GM21381 (cell line): ENCODE measurements around the gene CUL3.
"Not testable (repeated sequence)": the region's sequence is repeated elsewhere in the genome, so short reads cannot be mapped to it uniquely, and the experiment has no call there.

Experiments
- ATAC-seq: cut with Tn5 transposase; IDR thresholded peaks from one replicate; pipeline ENCODE4 v1.9.1; 2021; ENCODE audit warnings: mild to moderate bottlenecking, moderate library complexity; ENCODE audit not compliant: unreplicated experiment

CUL3 gene

GRCh38 chr2:224485081-224486014 lies 99.8 kb downstream of the CUL3 start:
- not testable (repeated sequence) for ATAC-seq

- no peak for ATAC-seq
These were observed 105.3 kb downstream of the CUL3 start for GRCh38 chr2:224479826-224480225.

GRCh38 chr2:224472827-224473226 lies 112.3 kb downstream of the CUL3 start:
- ATAC-seq = no peak

GRCh38 chr2:224472137-224472536 lies 113.0 kb downstream of the CUL3 start:
- ATAC-seq = no peak

GRCh38 chr2:224469374-224469964 lies 115.7 kb downstream of the CUL3 start:
- ATAC-seq = no peak

- no peak for ATAC-seq
These were observed 118.8 kb downstream of the CUL3 start for GRCh38 chr2:224466304-224466895.

GRCh38 chr2:224461391-224461790 lies 123.8 kb downstream of the CUL3 start:
- ATAC-seq = no peak

- ATAC-seq = no peak
These were observed 127.6 kb downstream of the CUL3 start for GRCh38 chr2:224457408-224458096.

- no peak for ATAC-seq
These were observed 131.3 kb downstream of the CUL3 start for GRCh38 chr2:224453892-224454291.

- no peak for ATAC-seq
These were observed 135.7 kb downstream of the CUL3 start for GRCh38 chr2:224449212-224450147.

- no peak for ATAC-seq
These were observed 136.9 kb downstream of the CUL3 start for GRCh38 chr2:224448236-224448635.

GRCh38 chr2:224444783-224445182 lies 140.4 kb downstream of the CUL3 start:
- no peak for ATAC-seq

- no peak for ATAC-seq
These were observed 141.1 kb downstream of the CUL3 start for GRCh38 chr2:224444021-224444420.

- ATAC-seq = no peak
These were observed 142.8 kb downstream of the CUL3 start for GRCh38 chr2:224442071-224442967.

- no peak for ATAC-seq
These were observed 144.2 kb downstream of the CUL3 start for GRCh38 chr2:224440988-224441387.

GRCh38 chr2:224438726-224439125 lies 146.4 kb downstream of the CUL3 start:
- no peak for ATAC-seq

GRCh38 chr2:224436634-224437033 lies 148.5 kb downstream of the CUL3 start:
- no peak for ATAC-seq

GRCh38 chr2:224434618-224435017 lies 150.5 kb downstream of the CUL3 start:
- no peak for ATAC-seq

GRCh38 chr2:224433442-224433841 lies 151.7 kb downstream of the CUL3 start:
- no peak for ATAC-seq
